ENCODE results near the gene SDK1. TPM values are rescaled to one million over a fixed set of nuclear protein-coding genes. Genes with fewer than 3 reads are reported as not detected.

Gene SDK1
- total RNA-seq, 1 experiment from 2014 or later: 7.1 TPM

DNA sequence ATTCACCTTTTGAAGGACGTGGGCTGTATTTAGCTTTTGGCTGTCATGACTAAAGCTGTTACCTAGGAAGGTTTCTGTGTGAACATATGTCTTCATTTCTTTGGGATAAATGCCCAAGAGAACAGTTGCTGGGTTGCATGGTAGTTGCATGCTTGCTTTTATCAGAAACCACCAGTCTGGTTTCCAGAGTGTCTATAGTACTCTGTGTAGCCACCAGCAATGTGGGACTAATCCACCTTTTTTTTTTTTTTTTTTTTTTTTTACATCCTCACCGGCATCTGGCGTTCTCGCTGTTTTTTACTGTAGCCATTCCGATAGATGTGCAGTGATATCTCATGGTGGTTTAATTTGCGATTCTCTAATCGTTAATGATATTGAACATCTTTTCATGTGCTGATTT is 297.8 kb downstream of the SDK1 start:
- BruUV-seq (replicated peaks): no TSS peak
- ChIA-PET CTCF (no interaction called here), POLR2A (no interaction called here)
- no peak overlapping the region for H3K27ac Mint-ChIP-seq (ENCODE audit: unreplicated experiment)
- Histone ChIP-seq H3K4me1 (no peaks in the 10 kb centered on the region), H3K4me3 (ENCODE audit: low read depth, low read length) (no peak overlapping the region), H3K9me3 (no peaks in the 10 kb centered on the region), H3K36me3 (ENCODE audit: control insufficient read depth, insufficient read depth, low read length) (no peaks in the 10 kb centered on the region), H3K27me3 (replicated peaks; ENCODE audit: control insufficient read depth, insufficient read depth, low read length) (no peaks in the 10 kb centered on the region)
- peaks cover under 1% of the 10 kb centered on the region for H3K9me3 Mint-ChIP-seq (ENCODE audit: unreplicated experiment)
- no peaks in the 10 kb centered on the region for H3K36me3 Mint-ChIP-seq (ENCODE audit: insufficient read depth, unreplicated experiment)
- TF ChIP-seq, protein P1, sequence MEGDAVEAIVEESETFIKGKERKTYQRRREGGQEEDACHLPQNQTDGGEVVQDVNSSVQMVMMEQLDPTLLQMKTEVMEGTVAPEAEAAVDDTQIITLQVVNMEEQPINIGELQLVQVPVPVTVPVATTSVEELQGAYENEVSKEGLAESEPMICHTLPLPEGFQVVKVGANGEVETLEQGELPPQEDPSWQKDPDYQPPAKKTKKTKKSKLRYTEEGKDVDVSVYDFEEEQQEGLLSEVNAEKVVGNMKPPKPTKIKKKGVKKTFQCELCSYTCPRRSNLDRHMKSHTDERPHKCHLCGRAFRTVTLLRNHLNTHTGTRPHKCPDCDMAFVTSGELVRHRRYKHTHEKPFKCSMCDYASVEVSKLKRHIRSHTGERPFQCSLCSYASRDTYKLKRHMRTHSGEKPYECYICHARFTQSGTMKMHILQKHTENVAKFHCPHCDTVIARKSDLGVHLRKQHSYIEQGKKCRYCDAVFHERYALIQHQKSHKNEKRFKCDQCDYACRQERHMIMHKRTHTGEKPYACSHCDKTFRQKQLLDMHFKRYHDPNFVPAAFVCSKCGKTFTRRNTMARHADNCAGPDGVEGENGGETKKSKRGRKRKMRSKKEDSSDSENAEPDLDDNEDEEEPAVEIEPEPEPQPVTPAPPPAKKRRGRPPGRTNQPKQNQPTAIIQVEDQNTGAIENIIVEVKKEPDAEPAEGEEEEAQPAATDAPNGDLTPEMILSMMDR (IDR thresholded peaks at IDR 0.05; ENCODE audit: insufficient read depth in 1 of 2, low read depth in 1 of 2, low read length in 1 of 2, severe bottlenecking in 1 of 2, unreplicated experiment in 1 of 2): no peak
- no peaks in the 10 kb centered on the region for H3K4me1 Mint-ChIP-seq (ENCODE audit: low read depth, unreplicated experiment)
- intact Hi-C loops (cut with micrococcal nuclease; ENCODE audit: unreplicated experiment): no loop called here
- DNase-seq: no peak
- H3K4me3 Mint-ChIP-seq (ENCODE audit: unreplicated experiment): no peak overlapping the region
- H3K27me3 Mint-ChIP-seq (ENCODE audit: insufficient read depth, unreplicated experiment): no peaks in the 10 kb centered on the region

DNA sequence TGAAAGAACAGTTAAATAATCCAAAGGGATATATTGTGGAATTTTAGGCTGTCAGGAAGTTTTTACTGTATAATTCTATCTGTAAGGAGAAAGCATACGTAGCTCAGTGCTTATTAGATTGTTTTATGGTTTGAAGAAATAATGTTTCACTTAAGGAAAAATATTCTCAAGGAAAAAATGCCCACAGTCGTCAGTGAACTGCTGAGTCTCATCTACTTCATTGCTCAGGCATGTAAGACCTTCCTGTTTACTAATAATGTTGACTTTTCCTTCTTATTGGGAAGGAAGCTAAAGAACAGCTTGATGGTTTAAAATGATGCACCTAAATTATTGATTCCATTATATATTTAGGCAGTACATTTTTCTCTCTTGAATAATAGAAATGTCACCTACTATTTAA is 304.2 kb downstream of the SDK1 start:
- H3K4me1 Mint-ChIP-seq (ENCODE audit: low read depth, unreplicated experiment): no peaks in the 10 kb centered on the region
- peaks cover 20% of the 10 kb centered on the region for H3K9me3 Mint-ChIP-seq (ENCODE audit: unreplicated experiment)
- DNase-seq: no peak
- Histone ChIP-seq H3K4me3 (ENCODE audit: low read depth, low read length) (no peak overlapping the region), H3K9me3 (no peaks in the 10 kb centered on the region), H3K27me3 (replicated peaks; ENCODE audit: control insufficient read depth, insufficient read depth, low read length) (no peaks in the 10 kb centered on the region), H3K36me3 (ENCODE audit: control insufficient read depth, insufficient read depth, low read length) (no peaks in the 10 kb centered on the region), H3K4me1 (no peaks in the 10 kb centered on the region)
- no peaks in the 10 kb centered on the region for H3K36me3 Mint-ChIP-seq (ENCODE audit: insufficient read depth, unreplicated experiment)
- no peak overlapping the region for H3K4me3 Mint-ChIP-seq (ENCODE audit: unreplicated experiment)
- TF ChIP-seq, protein P1 (IDR thresholded peaks at IDR 0.05; ENCODE audit: insufficient read depth in 1 of 2, low read depth in 1 of 2, low read length in 1 of 2, severe bottlenecking in 1 of 2, unreplicated experiment in 1 of 2): no peak
- intact Hi-C loops (cut with micrococcal nuclease; ENCODE audit: unreplicated experiment): no loop called here
- POLR2A ChIA-PET: no interaction called here
- no peak overlapping the region for H3K27ac Mint-ChIP-seq (ENCODE audit: unreplicated experiment)
- H3K27me3 Mint-ChIP-seq (ENCODE audit: insufficient read depth, unreplicated experiment): no peaks in the 10 kb centered on the region
- CTCF ChIA-PET: no interaction called here
- BruUV-seq (replicated peaks): no TSS peak

DNA sequence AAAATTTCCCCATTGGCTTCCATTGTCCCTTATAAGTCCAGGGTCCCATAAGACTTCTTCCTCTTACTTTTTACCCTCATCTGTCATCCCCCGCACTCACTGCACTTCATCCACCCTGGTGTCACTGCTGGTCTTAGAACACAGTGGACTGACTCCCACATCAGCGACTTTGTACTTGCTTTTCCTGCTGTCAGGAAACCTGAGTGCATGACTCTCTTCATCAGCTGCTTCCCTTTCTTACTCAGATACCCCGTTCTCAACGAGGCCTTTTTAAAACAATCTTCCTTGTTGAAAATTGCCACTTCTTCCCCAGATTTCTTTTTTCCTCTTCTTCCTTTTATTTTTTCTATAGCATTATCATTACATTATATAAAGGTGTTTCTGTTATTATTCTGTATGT is 305.4 kb downstream of the SDK1 start:
- DNase-seq: no peak

More for the DNA sequence above, 305.4 kb downstream of the SDK1 start:
- TF ChIP-seq, protein P1 (IDR thresholded peaks at IDR 0.05; ENCODE audit: insufficient read depth in 1 of 2, low read depth in 1 of 2, low read length in 1 of 2, severe bottlenecking in 1 of 2, unreplicated experiment in 1 of 2): no peak
- no peak overlapping the region for H3K4me3 ChIP-seq (ENCODE audit: low read depth, low read length)
- Mint-ChIP-seq H3K27me3 (ENCODE audit: insufficient read depth, unreplicated experiment) (no peaks in the 10 kb centered on the region), H3K4me3 (ENCODE audit: unreplicated experiment) (no peak overlapping the region), H3K36me3 (ENCODE audit: insufficient read depth, unreplicated experiment) (peaks cover 4% of the 10 kb centered on the region), H3K4me1 (ENCODE audit: low read depth, unreplicated experiment) (no peaks in the 10 kb centered on the region), H3K27ac (ENCODE audit: unreplicated experiment) (no peak overlapping the region), H3K9me3 (ENCODE audit: unreplicated experiment) (peaks cover 20% of the 10 kb centered on the region)
- H3K36me3 ChIP-seq (ENCODE audit: control insufficient read depth, insufficient read depth, low read length): no peaks in the 10 kb centered on the region
- peaks cover 3% of the 10 kb centered on the region; the same call in 1 of the 2 replicates for H3K4me1 ChIP-seq
- POLR2A ChIA-PET: no interaction called here
- BruUV-seq (replicated peaks): no TSS peak
- CTCF ChIA-PET: no interaction called here
- intact Hi-C loops (cut with micrococcal nuclease; ENCODE audit: unreplicated experiment): no loop called here
- no peaks in the 10 kb centered on the region for H3K27me3 ChIP-seq (replicated peaks; ENCODE audit: control insufficient read depth, insufficient read depth, low read length)
- no peaks in the 10 kb centered on the region for H3K9me3 ChIP-seq

Data from Caco-2 (cell line).